ENCODE data around the gene TREM1. TPM values are rescaled to one million over a fixed set of nuclear protein-coding genes. Genes with fewer than 3 reads are reported as not detected.

The TREM1 gene
- total RNA-seq, 1 donor, result 0.36 TPM

- no peak overlapping the region for H3K4me3 ChIP-seq (ENCODE audit: low read depth, low read length)
- DNase-seq (ENCODE audit: low read depth), result no peak
- no peak for TF ChIP-seq CTCF (IDR thresholded peaks at IDR 0.05; ENCODE audit: insufficient read depth, low read length)
These were observed 12.8 kb downstream of the TREM1 start for GRCh38 chr6:41273714-41274113.

- H3K4me3 ChIP-seq (ENCODE audit: low read depth, low read length), result no peak overlapping the region
- TF ChIP-seq CTCF (IDR thresholded peaks at IDR 0.05; ENCODE audit: insufficient read depth, low read length), result no peak
These were observed 13.8 kb downstream of the TREM1 start for GRCh38 chr6:41272591-41273240.

GRCh38 chr6:41271901-41272395 is 14.5 kb downstream of the TREM1 start:
- TF ChIP-seq CTCF (IDR thresholded peaks at IDR 0.05; ENCODE audit: insufficient read depth, low read length), result no peak
- DNase-seq (ENCODE audit: low read depth), result no peak
- no peak overlapping the region for H3K4me3 ChIP-seq (ENCODE audit: low read depth, low read length)

More at GRCh38 chr6:41272591-41273240, 13.8 kb downstream of the TREM1 start:
- DNase-seq (ENCODE audit: low read depth), result no peak

DNA sequence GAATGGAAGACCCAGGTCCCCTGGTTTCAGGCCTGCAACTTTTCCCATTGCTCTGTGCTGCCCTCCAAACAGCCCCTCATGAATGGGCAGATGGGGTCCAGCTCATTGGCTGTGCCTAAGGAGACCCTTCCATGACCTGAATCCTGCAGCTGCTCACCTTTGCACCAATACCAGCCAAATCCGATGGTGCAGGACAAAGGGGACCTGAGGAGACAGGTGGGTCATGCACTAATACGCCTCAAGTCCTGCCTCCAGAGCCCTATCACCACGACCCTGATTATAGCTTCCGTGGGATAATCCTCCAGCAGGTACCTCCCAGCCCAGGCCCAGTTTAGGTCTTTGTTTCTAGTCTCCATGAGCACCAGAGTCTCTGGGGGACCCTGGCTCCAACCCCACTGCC is 16.8 kb downstream of the TREM1 start:
- H3K4me3 ChIP-seq (ENCODE audit: low read depth, low read length), result no peak overlapping the region
- no peak for DNase-seq (ENCODE audit: low read depth)
- TF ChIP-seq CTCF (IDR thresholded peaks at IDR 0.05; ENCODE audit: insufficient read depth, low read length), result no peak

DNA sequence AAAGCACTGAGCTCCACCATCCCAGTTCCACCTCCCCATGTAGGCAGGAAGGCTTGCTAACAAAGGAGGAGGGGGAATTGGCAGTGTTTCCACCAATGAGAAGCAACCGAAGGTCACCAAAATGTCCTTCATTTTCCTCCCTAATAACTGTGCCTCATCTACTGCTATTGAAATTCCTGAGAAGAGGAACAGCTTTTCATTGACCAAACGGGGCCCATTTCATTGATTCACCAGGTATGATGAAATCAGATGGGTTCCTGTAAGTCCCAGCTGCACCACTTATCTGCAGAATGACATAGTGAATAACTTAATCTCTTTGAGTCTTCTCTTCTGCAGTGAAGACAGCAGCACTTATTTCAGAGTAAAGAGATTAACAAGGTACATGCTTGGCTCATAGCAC is 17.3 kb downstream of the TREM1 start:
- no peak overlapping the region for H3K4me3 ChIP-seq (ENCODE audit: low read depth, low read length)
- DNase-seq (ENCODE audit: low read depth), result no peak
- TF ChIP-seq CTCF (IDR thresholded peaks at IDR 0.05; ENCODE audit: insufficient read depth, low read length), result no peak

DNA sequence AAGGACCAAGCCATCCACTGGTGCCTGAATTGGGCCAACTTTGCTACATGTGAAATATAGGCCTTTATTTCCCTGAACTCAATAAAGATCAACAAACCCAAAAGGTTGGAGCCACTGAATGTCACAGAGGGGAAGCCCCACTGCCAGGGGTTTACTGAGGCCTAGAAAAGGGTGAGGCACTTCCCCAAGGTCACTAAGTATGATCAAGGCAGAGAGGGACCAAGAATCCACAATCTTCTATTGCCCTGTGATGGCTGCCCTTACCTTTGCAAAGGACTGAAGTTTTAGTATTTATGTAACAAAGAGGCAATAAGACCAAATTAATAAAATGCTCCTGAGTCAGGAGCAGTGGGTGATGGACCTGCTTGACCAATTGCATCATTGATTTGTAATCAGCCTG is 18.0 kb downstream of the TREM1 start:
- DNase-seq (ENCODE audit: low read depth), result no peak
- TF ChIP-seq CTCF (IDR thresholded peaks at IDR 0.05; ENCODE audit: insufficient read depth, low read length), result no peak
- no peak overlapping the region for H3K4me3 ChIP-seq (ENCODE audit: low read depth, low read length)

GRCh38 chr6:41266541-41266940 is 19.9 kb downstream of the TREM1 start:
- no peak for TF ChIP-seq CTCF (IDR thresholded peaks at IDR 0.05; ENCODE audit: insufficient read depth, low read length)
- DNase-seq (ENCODE audit: low read depth), result no peak

More at GRCh38 chr6:41266541-41266940, 19.9 kb downstream of the TREM1 start:
- H3K4me3 ChIP-seq (ENCODE audit: low read depth, low read length), result no peak overlapping the region

Measured in fibroblast of the aortic adventitia (primary cell).